SK-N-MC (cell line): ENCODE results near the gene OR51B4.
"Not testable (repeated sequence)": the region's sequence is repeated elsewhere in the genome, so short reads cannot be mapped to it uniquely, and the experiment has no call there.

Experiments
- DNase-seq: peaks from one replicate; pipeline ENCODE4 v3.0.0-alpha.2; 2011; ENCODE audit warnings: low read depth, low spot score
- H3K27ac ChIP-seq: fragments of 200-600 bp; sonication (generic); 2 replicates; pipeline ENCODE4 v1.5.1; 2016; ENCODE audit warnings: mixed run types
- H3K36me3 ChIP-seq: fragments of 200-600 bp; sonication (generic); 2 replicates; pipeline ENCODE4 v1.6.1; 2017; ENCODE audit warnings: antibody characterized with exemption, low read length, mixed read lengths; ENCODE audit not compliant: insufficient read depth
- H3K4me3 ChIP-seq: fragments of 200-600 bp; sonication (generic); 2 replicates; pipeline ENCODE4 v1.5.1; 2016
- H3K9ac ChIP-seq: fragments of 200-600 bp; sonication (generic); 2 replicates; pipeline ENCODE4 v1.8.0; 2017; ENCODE audit warnings: mixed run types, mixed read lengths; ENCODE audit not compliant: insufficient read length
- H3K9me3 ChIP-seq: fragments of 200-600 bp; sonication (generic); 2 replicates; pipeline ENCODE4 v1.6.1; 2017; ENCODE audit warnings: low read depth, mild to moderate bottlenecking, antibody characterized with exemption, low read length, moderate library complexity, mixed read lengths
- EZH2 ChIP-seq: fragments of 200-600 bp; sonication (generic); IDR thresholded peaks from one replicate; pipeline ENCODE4 v1.6.1; 2017; ENCODE audit warnings: antibody characterized with exemption
- FOXP2 ChIP-seq: optimal IDR thresholded peaks from 2 replicates; pipeline ENCODE3; 2011; ENCODE audit warnings: mild to moderate bottlenecking, moderate library complexity; ENCODE audit not compliant: insufficient read depth; ENCODE audit errors: extremely low read length, control extremely low read depth
- POLR2AphosphoS5 ChIP-seq: IDR thresholded peaks from 2 replicates; pipeline ENCODE4 v1.6.1; 2012; ENCODE audit warnings: mild to moderate bottlenecking, low read depth, low read length, borderline replicate concordance

Gene OR51B4, protein sequence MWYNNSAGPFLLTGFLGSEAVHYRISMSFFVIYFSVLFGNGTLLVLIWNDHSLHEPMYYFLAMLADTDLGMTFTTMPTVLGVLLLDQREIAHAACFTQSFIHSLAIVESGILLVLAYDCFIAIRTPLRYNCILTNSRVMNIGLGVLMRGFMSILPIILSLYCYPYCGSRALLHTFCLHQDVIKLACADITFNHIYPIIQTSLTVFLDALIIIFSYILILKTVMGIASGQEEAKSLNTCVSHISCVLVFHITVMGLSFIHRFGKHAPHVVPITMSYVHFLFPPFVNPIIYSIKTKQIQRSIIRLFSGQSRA

DNA sequence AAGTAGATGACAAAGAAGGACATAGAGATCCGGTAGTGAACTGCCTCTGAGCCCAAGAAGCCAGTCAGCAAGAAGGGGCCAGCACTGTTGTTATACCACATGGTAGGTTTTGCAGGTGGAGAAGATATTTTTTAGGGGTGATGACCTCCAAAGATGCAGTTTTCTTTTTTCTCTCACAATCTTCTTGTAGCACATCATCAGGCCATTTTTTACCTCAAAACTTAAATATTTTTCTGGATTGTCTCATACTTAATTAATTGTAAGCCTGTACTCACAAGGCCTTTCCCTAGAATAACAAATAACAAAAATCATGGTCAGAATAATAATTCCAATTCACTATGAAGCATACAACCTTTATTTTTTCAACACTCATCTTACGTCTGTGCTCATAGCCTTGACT, at the start of gene OR51B4:
TSS of gene OR51B4 (minus strand) at position 101 of the 400 bp plus-strand sequence. CDS start at position 101, 0 bp downstream.
- DNase-seq, result no peak
- TF ChIP-seq FOXP2 (no peak), EZH2 (no peak), POLR2AphosphoS5 (no peak)
- Histone ChIP-seq H3K36me3 (no peaks in the 10 kb centered on the region), H3K27ac (no peak within 1 kb of the TSS), H3K9ac (no peak within 1 kb of the TSS), H3K9me3 (no peaks in the 10 kb centered on the region), H3K4me3 (no peak within 1 kb of the TSS)

DNA sequence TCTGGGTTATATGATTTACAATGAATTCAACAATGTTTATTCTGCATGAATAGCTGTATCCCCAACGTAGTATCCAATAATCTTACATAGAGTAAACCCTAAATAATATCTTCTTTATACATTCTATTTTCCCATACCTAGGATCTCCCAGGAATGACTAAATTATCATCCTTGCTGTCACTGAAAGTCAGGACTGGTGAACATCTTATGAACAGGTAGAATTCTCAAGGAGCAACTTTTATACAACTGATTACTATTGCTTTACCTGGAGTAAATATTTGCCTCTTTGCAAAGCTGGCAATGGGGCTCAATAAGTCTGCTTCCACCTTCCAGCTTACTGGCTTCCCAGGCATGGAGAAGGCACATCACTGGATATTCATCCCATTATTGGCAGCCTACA, 49.5 kb upstream of the OR51B4 start, which contains the start of gene OR51B6:
TSS of gene OR51B6 (plus strand) at position 301 of the 400 bp plus-strand sequence. CDS start at position 301, 0 bp downstream.
- no peak for TF ChIP-seq FOXP2
- no peak within 1 kb of the TSS for H3K27ac ChIP-seq
- H3K36me3 ChIP-seq, result no peaks in the 10 kb centered on the region
- DNase-seq, result no peak
- no peak within 1 kb of the TSS for H3K4me3 ChIP-seq
- H3K9ac ChIP-seq, result no peak within 1 kb of the TSS
- H3K9me3 ChIP-seq, result no peaks in the 10 kb centered on the region

DNA sequence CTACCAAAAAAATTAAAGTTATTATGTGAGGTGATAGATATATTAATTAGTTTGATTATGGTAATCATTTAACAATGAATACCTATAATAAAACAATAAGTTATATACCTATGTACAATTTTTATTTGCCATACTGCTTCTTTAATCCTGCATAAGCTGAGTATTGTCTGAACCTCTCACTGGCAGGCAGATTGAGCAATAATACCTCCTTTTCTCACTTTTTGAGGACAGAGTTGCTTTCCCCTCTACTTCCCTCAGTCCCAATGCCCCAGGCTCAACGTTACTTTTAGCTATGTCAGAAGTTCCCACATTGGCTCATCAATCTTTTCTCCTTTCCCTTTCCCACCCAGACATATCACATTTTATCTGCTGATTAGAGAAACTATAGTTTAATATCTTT, 47.8 kb upstream of the OR51B4 start:
- Histone ChIP-seq H3K4me3 (no peak overlapping the region), H3K27ac (no peak overlapping the region), H3K36me3 (no peaks in the 10 kb centered on the region), H3K9ac (no peak overlapping the region), H3K9me3 (no peaks in the 10 kb centered on the region)
- no peak for DNase-seq
- TF ChIP-seq EZH2 (no peak), POLR2AphosphoS5 (no peak), FOXP2 (no peak)

DNA sequence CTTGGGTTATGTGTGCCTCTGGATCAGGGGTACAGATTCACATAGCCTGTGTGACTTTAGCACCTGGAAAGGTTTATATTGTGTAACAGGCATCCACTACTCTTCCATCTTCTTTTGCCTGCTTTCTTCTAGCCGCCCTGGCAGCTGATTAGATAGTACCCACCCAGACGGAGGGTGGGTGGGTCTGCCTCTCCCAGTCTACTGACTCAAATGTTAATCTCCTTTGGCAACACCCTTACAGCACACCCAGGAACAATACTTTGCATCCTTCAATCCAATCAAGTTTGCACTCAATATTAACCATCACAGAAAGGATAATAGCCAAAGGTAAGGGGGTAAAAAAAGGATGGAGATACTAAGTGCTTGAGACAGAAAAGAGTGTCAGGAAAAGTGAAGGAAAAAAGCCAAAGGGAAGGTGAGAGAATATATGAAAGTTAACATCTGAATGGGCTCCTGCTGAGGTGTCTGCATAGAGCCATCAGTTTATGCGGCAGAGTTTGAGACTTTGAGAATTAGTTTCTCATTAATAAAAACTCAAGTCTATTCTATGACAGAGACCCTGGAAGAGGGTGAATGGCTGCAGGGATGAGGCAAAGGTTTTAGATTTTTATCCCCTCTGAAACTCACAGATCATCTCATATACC, 46.9 kb upstream of the OR51B4 start:
- Histone ChIP-seq H3K36me3 (no peaks in the 10 kb centered on the region), H3K9me3 (no peaks in the 10 kb centered on the region), H3K9ac (no peak overlapping the region), H3K4me3 (no peak overlapping the region), H3K27ac (no peak overlapping the region)
- no peak for TF ChIP-seq FOXP2
- TF ChIP-seq POLR2AphosphoS5, result no peak
- no peak for TF ChIP-seq EZH2
- DNase-seq, result no peak

DNA sequence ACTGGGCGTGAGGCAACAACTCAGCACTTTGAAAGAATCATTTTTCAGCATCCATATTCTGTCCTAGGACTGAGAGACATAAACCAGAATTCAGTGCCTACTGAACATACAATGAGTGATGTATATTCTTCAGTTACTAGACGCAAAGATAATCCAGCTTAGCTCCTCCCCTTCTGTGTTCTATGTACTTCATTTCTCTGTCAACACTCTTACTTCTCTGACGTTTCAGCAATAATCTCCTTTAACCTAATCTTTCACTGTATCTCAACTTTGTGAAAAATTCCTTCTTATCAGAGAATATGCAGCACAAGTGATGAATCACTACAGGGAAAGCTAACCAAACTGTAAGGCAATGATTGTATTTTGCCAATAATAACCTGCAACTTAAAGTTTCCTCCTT, 44.1 kb upstream of the OR51B4 start:
- DNase-seq, result no peak
- Histone ChIP-seq H3K9me3 (no peaks in the 10 kb centered on the region), H3K27ac (no peak overlapping the region), H3K4me3 (no peak overlapping the region), H3K9ac (no peak overlapping the region), H3K36me3 (no peaks in the 10 kb centered on the region)
- TF ChIP-seq POLR2AphosphoS5, result no peak
- TF ChIP-seq FOXP2, result no peak
- TF ChIP-seq EZH2, result no peak

DNA sequence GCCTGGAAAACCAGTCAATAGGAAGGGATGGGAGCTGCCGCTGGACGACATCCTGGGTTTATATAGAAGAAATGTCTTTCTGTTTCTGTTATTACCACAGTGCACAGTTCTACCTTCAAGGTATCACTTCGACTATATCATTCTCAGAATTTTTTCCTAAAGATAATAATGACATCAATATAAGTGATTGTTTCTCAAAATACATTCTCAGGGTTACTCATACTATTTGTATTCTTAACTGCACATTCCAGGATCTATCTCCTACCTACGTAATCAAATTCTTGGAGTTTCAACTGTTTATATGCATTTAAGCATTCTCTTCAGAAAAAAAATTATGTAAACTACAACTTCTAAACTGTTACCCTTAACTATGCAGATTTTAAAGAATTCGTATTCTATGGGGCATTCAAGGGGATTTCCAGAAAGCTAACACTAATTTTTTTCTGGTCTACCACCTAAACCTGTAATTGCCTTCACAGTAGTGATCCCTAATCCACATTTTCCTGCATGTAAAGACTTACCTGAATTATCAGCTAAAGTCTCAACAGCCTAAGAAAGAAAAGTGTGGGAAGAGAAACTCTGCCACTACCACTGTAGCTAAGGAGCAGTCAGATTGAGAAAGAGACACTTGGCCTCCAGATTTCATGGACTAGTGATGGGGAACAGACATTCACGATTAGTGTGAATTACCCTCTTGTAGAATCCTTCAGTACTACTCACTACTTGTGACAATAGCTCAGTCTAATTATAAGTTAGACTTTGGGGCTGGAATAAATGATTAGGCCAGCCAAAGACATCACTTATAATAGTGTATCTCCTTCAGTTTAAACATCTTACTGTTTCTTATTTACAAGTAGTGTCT, 42.0 kb upstream of the OR51B4 start, which contains the start of gene OR51B5:
TSS of gene OR51B5 (minus strand) at position 51 of the 862 bp plus-strand sequence. CDS start at position 51, 0 bp downstream.
- TF ChIP-seq POLR2AphosphoS5, result no peak
- no peak for TF ChIP-seq FOXP2
- no peak for TF ChIP-seq EZH2
- Histone ChIP-seq H3K9me3 (no peaks in the 10 kb centered on the region), H3K36me3 (no peaks in the 10 kb centered on the region), H3K27ac (no peak within 1 kb of the TSS), H3K9ac (no peak within 1 kb of the TSS), H3K4me3 (no peak within 1 kb of the TSS)
- DNase-seq, result no peak

DNA sequence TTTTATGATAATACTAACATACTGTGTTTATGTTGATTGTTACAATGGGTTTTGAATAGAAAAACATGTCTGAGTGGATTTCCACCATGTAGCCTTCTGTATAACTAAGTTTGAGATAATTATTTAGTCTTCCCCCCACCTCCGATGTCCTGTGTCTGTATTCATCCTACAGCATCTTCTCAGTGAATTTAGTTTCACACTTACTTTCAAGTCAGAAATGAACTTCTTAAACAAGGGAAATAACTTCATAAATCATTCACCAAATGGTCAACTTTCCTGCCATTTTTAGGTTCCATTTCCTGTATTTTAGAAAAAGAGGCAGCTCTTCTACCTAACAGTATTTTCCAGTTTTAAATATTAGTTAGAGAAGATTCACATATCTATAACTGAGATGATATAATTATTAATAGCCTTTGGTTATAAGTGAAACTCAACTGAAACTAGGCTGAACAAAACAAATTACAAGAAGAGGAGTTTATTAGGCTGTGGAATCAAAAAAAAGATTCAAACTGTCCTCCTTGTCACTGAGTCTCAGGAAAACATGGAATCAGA, 38.1 kb upstream of the OR51B4 start:
- DNase-seq, result no peak
- Histone ChIP-seq H3K9ac (no peak overlapping the region), H3K27ac (no peak overlapping the region), H3K36me3 (no peaks in the 10 kb centered on the region), H3K9me3 (no peaks in the 10 kb centered on the region), H3K4me3 (no peak overlapping the region)
- TF ChIP-seq FOXP2 (no peak), POLR2AphosphoS5 (no peak), EZH2 (no peak)

DNA sequence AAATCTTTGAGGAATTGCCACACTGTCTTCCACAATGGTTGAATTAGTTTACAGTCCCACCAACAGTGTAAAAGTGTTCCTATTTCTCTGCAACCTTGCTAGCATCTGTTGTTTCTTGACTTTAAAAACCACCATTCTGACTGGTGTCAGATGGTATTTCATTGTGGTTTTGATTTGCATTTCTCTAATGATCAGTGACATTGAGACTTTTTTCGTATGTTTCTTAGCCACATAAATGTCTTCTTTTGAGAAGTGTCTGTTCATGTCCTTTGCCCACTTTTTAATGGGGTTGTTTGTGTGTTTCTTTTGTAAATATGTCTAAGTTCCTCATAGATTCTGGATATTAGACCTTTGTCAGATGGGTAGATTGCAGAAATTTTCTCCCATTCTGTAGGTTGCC, 35.5 kb upstream of the OR51B4 start:
- H3K9me3 ChIP-seq, H3K9ac ChIP-seq, H3K36me3 ChIP-seq, H3K4me3 ChIP-seq, H3K27ac ChIP-seq, DNase-seq: not testable (repeated sequence)
